Endometrium (tissue), 2 donors: ENCODE data around the gene HRNR.

Experiments used
- FAIRE-seq: peaks from 2 replicates; lab custom pipeline; 2012; peaks lifted over from hg19 to GRCh38; lab: Jason Lieb, UNC
- donor health status: control.
- donor health status: control.

Gene HRNR

DNA sequence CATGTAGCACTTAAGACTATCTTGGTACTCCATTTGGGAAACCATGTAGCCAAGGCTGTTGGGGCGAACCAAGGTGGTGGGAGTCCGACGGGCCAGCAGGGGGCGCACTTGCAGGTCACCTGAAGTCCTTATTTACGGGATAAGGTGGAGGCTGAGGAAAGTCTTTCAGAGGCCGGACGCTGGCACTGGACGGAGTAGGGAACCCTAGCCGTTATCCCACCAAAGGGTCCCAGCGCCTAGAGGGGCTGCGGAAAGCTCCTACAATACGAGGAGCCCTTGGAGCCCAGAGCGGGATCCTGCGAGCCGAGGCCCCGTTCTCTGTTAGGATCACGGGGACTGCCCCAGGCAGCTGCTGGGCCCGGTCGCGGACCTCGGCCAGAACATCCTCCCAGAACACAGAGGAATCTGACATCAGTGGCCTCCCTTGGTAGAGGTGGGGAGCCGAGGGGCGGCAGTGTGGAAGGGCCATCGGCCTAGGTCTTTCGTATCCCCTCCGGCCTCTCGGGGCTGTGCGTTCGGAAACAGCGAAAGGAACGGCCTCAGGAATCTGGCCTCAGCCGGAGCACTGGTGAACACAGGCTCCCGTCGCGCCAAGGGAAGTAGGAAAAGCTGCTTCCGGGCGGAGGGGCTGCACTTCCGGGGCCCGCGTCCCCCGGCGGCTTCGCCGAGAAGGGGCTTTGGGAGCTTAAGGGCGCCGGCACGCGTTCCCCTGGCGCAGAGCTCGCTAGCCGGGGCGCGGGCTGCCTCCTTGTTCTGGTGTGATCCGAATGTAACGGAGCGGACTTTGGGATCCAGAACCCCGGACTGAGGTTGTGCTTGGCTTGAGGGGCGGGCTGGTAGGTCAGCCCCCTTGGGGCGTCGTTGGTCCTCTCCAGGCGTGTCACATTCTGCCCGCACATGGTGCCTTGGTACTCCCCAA, 35.1 kb downstream of the HRNR start:
- no peak for FAIRE-seq

DNA sequence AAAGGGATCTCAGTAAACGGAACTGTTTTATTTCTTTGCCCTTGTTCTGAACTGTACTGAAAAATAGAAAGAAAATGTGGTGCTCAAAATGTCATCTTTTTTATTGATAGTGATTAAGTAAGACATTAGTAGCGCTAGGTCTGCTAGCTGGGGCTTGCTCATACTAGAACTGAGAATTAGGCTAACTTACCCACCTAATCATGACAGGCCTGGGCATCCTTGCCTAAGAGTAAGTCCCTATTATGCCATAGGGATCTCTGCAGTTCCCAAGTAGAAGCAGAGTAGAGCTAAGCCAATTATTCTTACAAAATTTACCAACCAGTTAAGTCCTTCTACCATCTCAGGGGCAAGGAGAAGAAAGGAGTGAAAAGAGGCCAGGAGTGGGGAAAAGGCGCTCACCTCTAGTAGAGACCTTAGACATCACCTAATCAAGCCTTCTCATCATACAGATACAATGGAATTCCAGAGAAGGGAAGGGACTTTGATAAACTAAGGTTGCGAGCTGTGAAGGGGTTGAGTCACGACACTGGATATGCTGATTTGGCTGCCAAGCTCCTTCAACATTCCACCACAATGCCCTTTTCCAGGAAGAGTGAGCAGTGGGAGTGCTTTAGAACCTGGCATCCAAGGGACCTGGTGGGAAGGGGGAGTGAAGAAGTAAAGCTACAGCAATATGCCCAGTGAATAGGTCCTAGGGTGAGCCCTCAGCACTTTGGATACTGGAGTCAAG, 37.3 kb downstream of the HRNR start:
- no peak for FAIRE-seq

DNA sequence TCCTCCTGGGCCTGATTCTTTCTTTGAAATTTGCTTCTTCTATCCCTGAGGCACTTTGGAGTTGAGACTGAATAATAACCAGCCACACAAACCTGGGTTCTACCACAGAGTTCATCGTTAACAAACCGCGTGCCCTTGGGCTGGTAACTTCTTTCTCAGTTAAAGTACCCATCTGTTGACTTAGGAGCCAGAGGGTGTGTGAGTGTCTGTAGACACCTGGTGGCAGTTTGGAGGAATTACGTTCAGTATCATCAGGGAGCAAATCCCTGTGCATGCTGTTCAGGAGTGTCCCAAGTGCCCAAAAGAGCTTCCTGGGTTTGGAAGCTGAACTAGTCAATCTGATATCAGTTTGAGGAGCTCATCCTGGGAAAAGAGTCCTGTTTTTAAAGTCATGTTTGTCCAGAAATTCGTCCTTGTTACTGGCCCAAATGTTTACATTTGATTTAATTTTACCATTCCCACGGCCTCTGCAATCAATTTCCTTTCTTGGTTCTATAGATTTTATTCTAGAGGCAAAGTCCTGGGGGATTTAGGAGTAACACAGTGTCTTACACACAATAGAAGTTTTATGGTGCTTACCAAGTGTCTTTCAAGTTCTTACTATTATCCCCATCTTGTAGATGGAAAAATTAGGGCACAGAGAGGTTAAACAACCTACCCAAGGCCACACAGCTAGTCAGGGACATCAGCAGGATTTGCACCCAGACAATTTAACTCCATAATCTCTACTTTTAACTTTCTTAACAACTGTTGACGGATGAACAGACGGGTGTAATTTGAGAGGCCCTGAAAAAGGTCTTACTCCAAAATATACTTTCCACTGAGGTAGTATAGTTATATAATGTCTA, 38.2 kb downstream of the HRNR start:
- FAIRE-seq, result no peak

GRCh38 chr1:152182944-152183361, 41.0 kb downstream of the HRNR start:
- no peak for FAIRE-seq

DNA sequence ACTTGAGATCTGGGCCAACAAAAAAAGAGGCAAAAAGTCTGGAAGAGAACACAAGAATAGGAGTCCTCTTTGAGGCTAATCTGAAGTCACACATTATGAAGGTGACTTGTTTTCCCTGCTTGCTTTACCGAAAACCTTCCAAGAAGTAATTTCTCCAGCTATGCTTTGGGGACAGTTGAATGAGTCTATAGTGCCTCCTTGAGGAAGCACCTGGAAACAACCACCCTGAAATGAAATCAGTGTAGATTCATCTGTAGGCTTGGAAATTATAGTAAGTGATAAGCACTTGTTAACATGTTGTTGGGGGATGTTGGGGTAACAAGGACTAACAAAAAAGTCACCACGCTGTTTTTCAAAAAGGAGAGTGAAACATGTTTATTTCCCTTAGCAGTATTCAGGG, 41.6 kb downstream of the HRNR start:
- FAIRE-seq, result no peak

DNA sequence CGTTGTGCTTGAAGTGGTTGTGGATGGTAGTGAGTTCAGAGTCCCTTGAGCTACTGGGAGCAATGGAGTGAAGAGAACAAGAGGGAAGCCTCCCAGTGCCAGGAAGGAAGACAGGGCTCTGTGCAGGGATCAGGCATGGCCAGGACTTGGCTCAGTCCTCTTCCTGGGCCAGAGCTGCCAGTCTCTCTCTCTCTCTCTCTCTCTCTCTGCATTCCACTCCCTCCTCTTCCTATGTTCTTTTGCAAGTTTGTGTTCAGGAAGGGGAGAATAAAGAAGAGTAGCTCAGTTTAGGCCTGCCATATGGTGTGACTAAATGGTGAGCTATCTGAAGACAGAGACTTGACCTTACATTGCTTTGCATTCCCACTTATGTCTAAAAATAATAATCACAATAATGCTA, 44.4 kb downstream of the HRNR start:
- FAIRE-seq, result no peak

DNA sequence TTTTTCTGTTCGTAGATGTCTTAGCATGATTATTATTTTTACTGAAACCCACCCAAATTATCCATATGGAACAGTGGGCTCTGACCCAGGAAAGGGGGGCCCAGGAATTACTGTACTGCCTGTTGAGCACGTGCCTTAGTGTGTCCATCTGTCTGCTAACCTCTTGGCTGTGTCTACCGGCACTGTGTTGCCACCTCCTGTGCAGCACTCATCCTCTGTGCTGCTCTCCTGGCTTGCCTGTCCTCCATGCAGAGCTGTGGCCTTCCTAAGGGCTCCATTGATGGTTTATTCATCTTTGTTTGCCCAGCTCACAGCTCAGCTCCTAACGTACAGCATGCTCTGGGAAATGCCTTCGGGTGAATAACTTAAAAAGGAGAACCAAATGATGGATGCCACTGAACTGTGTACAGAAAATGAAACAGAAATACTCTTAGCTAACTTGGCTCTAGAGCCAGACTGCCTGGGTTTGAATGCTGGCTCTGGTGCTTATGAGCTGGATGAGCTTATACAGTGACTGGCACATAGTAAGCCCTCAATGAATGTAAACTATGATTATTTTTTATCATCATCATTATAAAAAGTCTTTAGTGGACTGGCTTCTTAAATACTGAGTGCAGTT, 53.6 kb downstream of the HRNR start:
- no peak for FAIRE-seq

DNA sequence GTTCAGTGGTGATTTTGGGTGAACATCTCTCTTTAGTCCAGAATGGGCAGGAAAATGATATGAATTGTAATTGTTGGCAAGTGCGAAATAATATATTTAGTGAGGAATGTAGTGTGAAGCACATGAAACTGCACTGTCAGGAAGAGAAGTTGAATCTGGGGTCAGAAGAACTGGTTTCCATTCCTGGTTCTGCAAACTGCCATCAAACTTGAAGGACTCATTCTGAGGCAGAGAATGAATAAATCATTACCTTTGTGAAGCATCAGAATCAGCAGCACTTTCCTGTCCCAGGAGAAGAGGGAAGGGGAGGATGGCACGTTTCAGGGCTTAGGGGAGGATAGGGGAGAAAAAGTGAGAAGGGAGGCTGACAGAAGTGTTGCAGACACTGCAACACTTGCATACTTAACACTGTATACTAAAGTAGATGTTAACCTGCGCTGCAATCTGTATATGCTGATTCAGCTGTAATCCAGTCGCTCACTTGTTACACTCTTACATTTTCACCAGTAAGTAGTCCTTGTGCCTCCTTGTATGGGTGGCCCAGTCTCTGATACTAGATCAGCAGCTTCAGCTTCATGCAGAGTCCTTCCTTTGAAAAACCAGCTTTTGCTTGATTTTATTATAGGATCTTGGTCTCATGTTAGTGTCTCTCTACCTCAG, 54.5 kb downstream of the HRNR start:
- FAIRE-seq, result no peak

DNA sequence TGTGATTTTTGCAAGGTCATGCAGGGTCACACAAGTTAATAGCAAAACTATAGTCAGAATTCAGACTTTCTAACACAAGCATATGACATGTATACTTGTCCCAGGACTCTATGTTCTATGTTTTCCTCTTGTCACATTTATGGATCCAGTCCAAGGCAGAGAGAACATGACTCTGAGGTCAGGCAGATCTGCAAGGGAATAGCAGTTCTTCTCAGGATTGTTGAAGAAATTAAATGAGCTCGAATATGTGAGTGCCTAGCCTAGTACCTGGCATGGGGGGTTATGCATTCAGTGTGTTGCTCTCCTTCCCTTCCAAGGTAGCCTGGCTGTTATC, 55.5 kb downstream of the HRNR start:
- FAIRE-seq, result no peak

DNA sequence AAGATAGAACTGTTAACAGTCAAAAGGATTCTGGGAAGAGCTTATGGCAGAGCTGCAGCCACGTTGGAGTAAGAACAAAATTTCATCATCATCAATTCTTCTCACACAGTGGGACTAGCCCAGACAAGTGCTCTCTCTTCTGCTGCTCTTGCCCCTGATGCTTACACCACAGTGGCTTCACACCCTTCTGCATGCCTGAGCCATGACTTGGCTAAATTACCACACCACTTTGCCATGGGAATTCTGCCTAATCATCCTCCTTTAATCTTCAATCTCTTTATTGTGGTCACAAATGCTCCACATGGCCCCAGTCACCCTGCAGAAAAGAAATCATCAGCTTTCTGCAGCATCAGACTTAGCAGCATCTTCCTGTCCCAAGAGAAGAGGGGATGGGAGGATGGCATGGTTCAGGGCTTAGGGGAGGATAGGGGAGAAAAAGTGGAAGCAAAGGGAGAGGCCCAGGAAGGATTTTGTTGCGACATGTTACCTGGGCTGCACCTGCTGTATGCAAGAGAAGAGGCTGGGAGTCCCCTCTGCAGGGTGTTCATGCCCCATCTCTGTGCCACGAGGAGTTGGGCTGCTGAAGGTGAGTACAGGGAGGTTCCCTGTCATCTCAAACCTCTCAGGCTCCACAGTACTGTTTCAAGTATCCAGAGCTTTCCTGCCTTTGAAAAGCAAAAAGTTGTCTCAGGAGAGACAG, 56.0 kb downstream of the HRNR start:
- FAIRE-seq, result no peak

DNA sequence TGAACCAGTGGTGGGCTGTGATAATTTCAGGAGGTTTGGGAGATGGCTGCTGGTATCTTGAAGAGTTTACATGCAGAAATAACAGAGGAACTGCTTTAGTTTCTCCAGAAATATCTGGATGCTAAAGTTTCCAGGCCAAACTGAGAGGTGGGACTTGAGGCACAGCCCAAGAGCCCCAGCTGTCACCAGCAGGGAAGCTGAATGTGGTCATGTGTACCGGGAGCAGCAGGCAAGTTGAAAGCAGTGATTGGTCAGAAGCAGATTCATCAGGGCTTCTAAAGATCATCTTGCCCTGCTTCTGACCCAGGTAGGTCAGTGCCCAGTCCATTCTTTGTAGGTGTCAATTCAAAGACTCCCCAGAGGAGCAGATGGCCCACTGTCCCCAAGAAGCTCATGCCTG, 57.0 kb downstream of the HRNR start:
- FAIRE-seq, result no peak

- FAIRE-seq, result no peak
Observed at GRCh38 chr1:152165286-152166077, 58.5 kb downstream of the HRNR start.

DNA sequence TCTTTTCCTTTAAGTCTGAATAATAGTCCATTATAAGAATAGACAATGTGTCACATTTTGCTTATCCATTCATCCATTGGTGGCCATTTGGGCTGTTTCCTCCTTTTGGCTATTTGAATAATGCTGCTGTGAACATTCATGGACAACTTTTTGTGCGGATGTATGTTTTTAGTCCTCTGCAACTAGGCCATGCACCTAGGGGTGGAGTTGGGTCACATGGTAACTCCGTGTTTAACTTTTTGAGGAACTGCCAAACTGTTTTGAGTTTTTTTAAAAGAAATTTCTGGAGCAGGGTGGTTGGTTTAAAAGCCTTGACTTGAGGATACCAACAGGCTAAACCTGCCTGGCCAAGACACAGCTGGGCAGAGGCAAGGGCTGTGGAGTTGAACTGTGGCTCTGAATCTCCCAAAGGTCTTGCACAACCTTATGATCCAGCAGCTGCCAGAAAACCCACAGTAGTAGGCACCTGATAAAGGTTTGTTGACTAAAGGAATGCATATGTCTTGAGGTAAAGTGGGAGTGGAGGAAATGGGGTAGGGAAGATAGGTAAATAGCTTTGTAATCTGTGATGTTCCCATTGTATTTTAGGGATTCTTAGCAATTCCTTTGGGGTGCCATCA, 59.4 kb downstream of the HRNR start:
- no peak for FAIRE-seq

DNA sequence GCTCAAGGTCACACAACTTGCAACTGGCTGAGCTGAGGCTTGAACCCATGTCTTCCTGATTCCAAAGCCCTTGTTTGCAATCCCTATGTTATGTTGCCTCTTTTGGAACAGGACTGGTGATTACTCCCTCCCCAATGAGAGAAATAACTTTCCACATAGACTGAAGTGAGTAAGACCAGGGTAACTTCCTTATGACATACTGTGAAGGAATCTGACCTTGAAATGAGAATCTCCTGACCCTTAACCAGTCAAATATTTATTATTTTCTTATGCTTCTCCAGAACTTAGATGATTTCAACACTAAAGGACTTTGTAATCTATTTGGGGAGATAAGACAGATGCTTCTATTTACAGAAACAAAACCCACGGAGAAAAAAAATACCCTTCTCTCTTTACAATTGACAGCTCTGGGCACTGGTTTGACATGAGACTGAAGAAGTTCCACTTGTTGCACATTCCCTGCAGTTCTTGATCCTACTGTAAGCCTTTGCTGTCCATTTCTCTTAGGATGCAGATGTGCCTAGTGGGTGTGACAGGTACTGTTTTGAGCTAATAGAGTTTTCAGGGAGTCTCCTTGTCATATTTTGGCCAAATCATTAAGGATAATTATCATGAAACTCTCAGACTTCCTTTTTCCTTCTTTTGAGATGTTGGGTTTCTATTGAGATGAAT, 61.1 kb downstream of the HRNR start:
- no peak for FAIRE-seq
